GM12878 (cell line): ENCODE measurements around the gene TMSB15B. TPM values are rescaled to one million over a fixed set of nuclear protein-coding genes. Genes with fewer than 3 reads are reported as not detected.

Source experiments
- polyA plus RNA-seq, 11 experiments: library from polyadenylated mRNA; depleted of rRNA in 4 of 11; unstranded in 6 of 11; stranded (reverse) in 5 of 11; fragments of >200 nt; fragmentation: Nextera tagmentation in 4 of 11; fragmentation: Illumina TruSeq in 1 of 11; extraction: Ambion mirVana in 4 of 11; extraction: Trizol in 1 of 11; gene quantifications; 1 replicate in 1 of 11; 2 replicates in 10 of 11; pipeline versions ENCODE4 v1.2.1 to v1.2.3, GENCODE V29; 2011 to 2016; ENCODE audit warnings: inconsistent platforms in 2 of 11, missing spikeins in 2 of 11, low read depth in 1 of 11
- total RNA-seq, 4 experiments: library from RNA; depleted of rRNA in 3 of 4; stranded (reverse); fragments of >200 nt in 3 of 4; fragmentation: Illumina TruSeq in 1 of 4; extraction: Trizol in 1 of 4; gene quantifications; 2 replicates each; pipeline versions ENCODE4 v1.2.1 to v1.2.3, GENCODE V29; 2013 to 2021

TMSB15B gene
- total and polyA plus RNA-seq, 10 of the 15 experiments (the other 5 are each of a cell fraction or from before 2014, with no cell fraction given): 8.8 to 45.2 (median 18.1) TPM

Other genes starting within 250 kb of the TMSB15B start
Only the 7 nearest of the 8 such genes appear.
- not detected in 2 replicates for gene PLP1, start 185.8 kb upstream of the TMSB15B start, total RNA-seq (2014; rRNA removed)
- gene PLP1, start 185.8 kb upstream of the TMSB15B start, total RNA-seq (2014; rRNA removed; fragmentation: Illumina TruSeq; extraction: Trizol): not detected in 2 replicates
- gene PLP1, start 185.8 kb upstream of the TMSB15B start, total RNA-seq (2021): not detected in 2 replicates
- not detected in 2 replicates for gene PLP1, start 185.8 kb upstream of the TMSB15B start, polyA plus RNA-seq (2011; rRNA removed)
- not detected in 2 replicates for gene PLP1, start 185.8 kb upstream of the TMSB15B start, polyA plus RNA-seq (2014; fragmentation: Illumina TruSeq; extraction: Trizol)
- not detected for gene PLP1, start 185.8 kb upstream of the TMSB15B start, polyA plus RNA-seq (2014; fragmentation: Nextera tagmentation; extraction: Ambion mirVana)
- not detected in 2 replicates for gene PLP1, start 185.8 kb upstream of the TMSB15B start, polyA plus RNA-seq (2014; rRNA removed)
- not detected for gene PLP1, start 185.8 kb upstream of the TMSB15B start, polyA plus RNA-seq (2016; fragmentation: Nextera tagmentation; extraction: Ambion mirVana)
- gene RAB9B, start 130.4 kb upstream of the TMSB15B start, total RNA-seq (2014; rRNA removed): 0.28 and 0.49 TPM in 2 replicates
- 0.22 and 0.23 TPM in 2 replicates for gene RAB9B, start 130.4 kb upstream of the TMSB15B start, total RNA-seq (2014; rRNA removed; fragmentation: Illumina TruSeq; extraction: Trizol)
- 0.08 and 0.21 TPM in 2 replicates for gene RAB9B, start 130.4 kb upstream of the TMSB15B start, total RNA-seq (2021)
- 0.30 and 0.65 TPM in 2 replicates for gene RAB9B, start 130.4 kb upstream of the TMSB15B start, polyA plus RNA-seq (2011; rRNA removed)
- 0.21 and 0.32 TPM in 2 replicates for gene RAB9B, start 130.4 kb upstream of the TMSB15B start, polyA plus RNA-seq (2014; fragmentation: Illumina TruSeq; extraction: Trizol)
- gene RAB9B, start 130.4 kb upstream of the TMSB15B start, polyA plus RNA-seq (2014; fragmentation: Nextera tagmentation; extraction: Ambion mirVana): under 1 TPM; 0.05 to 0.08 TPM
- 0.14 and 0.15 TPM in 2 replicates for gene RAB9B, start 130.4 kb upstream of the TMSB15B start, polyA plus RNA-seq (2014; rRNA removed)
- under 1 TPM; 0.18 to 0.20 TPM for gene RAB9B, start 130.4 kb upstream of the TMSB15B start, polyA plus RNA-seq (2016; fragmentation: Nextera tagmentation; extraction: Ambion mirVana)
- gene H2BW1, start 51.1 kb downstream of the TMSB15B start, total RNA-seq (2014; rRNA removed): not detected in 2 replicates
- gene H2BW1, start 51.1 kb downstream of the TMSB15B start, total RNA-seq (2014; rRNA removed; fragmentation: Illumina TruSeq; extraction: Trizol): not detected in 2 replicates
- not detected in 2 replicates for gene H2BW1, start 51.1 kb downstream of the TMSB15B start, total RNA-seq (2021)
- not detected in 2 replicates for gene H2BW1, start 51.1 kb downstream of the TMSB15B start, polyA plus RNA-seq (2011; rRNA removed)
- gene H2BW1, start 51.1 kb downstream of the TMSB15B start, polyA plus RNA-seq (2014; fragmentation: Illumina TruSeq; extraction: Trizol): not detected in 2 replicates
- not detected for gene H2BW1, start 51.1 kb downstream of the TMSB15B start, polyA plus RNA-seq (2014; fragmentation: Nextera tagmentation; extraction: Ambion mirVana)
- gene H2BW1, start 51.1 kb downstream of the TMSB15B start, polyA plus RNA-seq (2014; rRNA removed): not detected in 2 replicates
- gene H2BW1, start 51.1 kb downstream of the TMSB15B start, polyA plus RNA-seq (2016; fragmentation: Nextera tagmentation; extraction: Ambion mirVana): not detected
- not detected in 2 replicates for gene H2BW2, start 77.3 kb downstream of the TMSB15B start, total RNA-seq (2014; rRNA removed)
- not detected in 2 replicates for gene H2BW2, start 77.3 kb downstream of the TMSB15B start, total RNA-seq (2014; rRNA removed; fragmentation: Illumina TruSeq; extraction: Trizol)
- not detected in 2 replicates for gene H2BW2, start 77.3 kb downstream of the TMSB15B start, total RNA-seq (2021)
- not detected in 2 replicates for gene H2BW2, start 77.3 kb downstream of the TMSB15B start, polyA plus RNA-seq (2011; rRNA removed)
- gene H2BW2, start 77.3 kb downstream of the TMSB15B start, polyA plus RNA-seq (2014; fragmentation: Illumina TruSeq; extraction: Trizol): not detected in 2 replicates
- not detected for gene H2BW2, start 77.3 kb downstream of the TMSB15B start, polyA plus RNA-seq (2014; fragmentation: Nextera tagmentation; extraction: Ambion mirVana)
- gene H2BW2, start 77.3 kb downstream of the TMSB15B start, polyA plus RNA-seq (2014; rRNA removed): not detected in 2 replicates
- not detected for gene H2BW2, start 77.3 kb downstream of the TMSB15B start, polyA plus RNA-seq (2016; fragmentation: Nextera tagmentation; extraction: Ambion mirVana)
- gene TMSB15C, start 113.6 kb downstream of the TMSB15B start, total RNA-seq (2014; rRNA removed): 5.5 and 10.6 TPM in 2 replicates
- gene TMSB15C, start 113.6 kb downstream of the TMSB15B start, total RNA-seq (2014; rRNA removed; fragmentation: Illumina TruSeq; extraction: Trizol): 8.4 and 8.7 TPM in 2 replicates
- gene TMSB15C, start 113.6 kb downstream of the TMSB15B start, total RNA-seq (2021): 3.9 and 5.6 TPM in 2 replicates
- 10.1 and 14.0 TPM in 2 replicates for gene TMSB15C, start 113.6 kb downstream of the TMSB15B start, polyA plus RNA-seq (2011; rRNA removed)
- gene TMSB15C, start 113.6 kb downstream of the TMSB15B start, polyA plus RNA-seq (2014; fragmentation: Illumina TruSeq; extraction: Trizol): 7.1 and 13.4 TPM in 2 replicates
- gene TMSB15C, start 113.6 kb downstream of the TMSB15B start, polyA plus RNA-seq (2014; fragmentation: Nextera tagmentation; extraction: Ambion mirVana): 1 to 10 TPM; 1.1 to 2.5 TPM
- gene TMSB15C, start 113.6 kb downstream of the TMSB15B start, polyA plus RNA-seq (2014; rRNA removed): 4.8 and 5.1 TPM in 2 replicates
- gene TMSB15C, start 113.6 kb downstream of the TMSB15B start, polyA plus RNA-seq (2016; fragmentation: Nextera tagmentation; extraction: Ambion mirVana): 1 to 10 TPM in 1 of 2 experiments, under 1 TPM in 1; 0.69 to 1.2 TPM
- gene ZCCHC18, start 149.9 kb downstream of the TMSB15B start, total RNA-seq (2014; rRNA removed): 2.0 and 3.5 TPM in 2 replicates
- gene ZCCHC18, start 149.9 kb downstream of the TMSB15B start, total RNA-seq (2014; rRNA removed; fragmentation: Illumina TruSeq; extraction: Trizol): 1.7 and 3.8 TPM in 2 replicates
- gene ZCCHC18, start 149.9 kb downstream of the TMSB15B start, total RNA-seq (2021): 1.7 and 2.6 TPM in 2 replicates
- gene ZCCHC18, start 149.9 kb downstream of the TMSB15B start, polyA plus RNA-seq (2011; rRNA removed): 2.6 and 3.0 TPM in 2 replicates
- gene ZCCHC18, start 149.9 kb downstream of the TMSB15B start, polyA plus RNA-seq (2014; fragmentation: Illumina TruSeq; extraction: Trizol): 3.0 and 4.2 TPM in 2 replicates
- gene ZCCHC18, start 149.9 kb downstream of the TMSB15B start, polyA plus RNA-seq (2014; fragmentation: Nextera tagmentation; extraction: Ambion mirVana): 1 to 10 TPM; 1.0 to 1.7 TPM
- 3.1 and 3.6 TPM in 2 replicates for gene ZCCHC18, start 149.9 kb downstream of the TMSB15B start, polyA plus RNA-seq (2014; rRNA removed)
- 1 to 10 TPM; 2.1 to 2.6 TPM for gene ZCCHC18, start 149.9 kb downstream of the TMSB15B start, polyA plus RNA-seq (2016; fragmentation: Nextera tagmentation; extraction: Ambion mirVana)
- gene SLC25A53, start 194.4 kb downstream of the TMSB15B start, total RNA-seq (2014; rRNA removed): 7.5 and 8.9 TPM in 2 replicates
- 6.7 and 7.9 TPM in 2 replicates for gene SLC25A53, start 194.4 kb downstream of the TMSB15B start, total RNA-seq (2014; rRNA removed; fragmentation: Illumina TruSeq; extraction: Trizol)
- gene SLC25A53, start 194.4 kb downstream of the TMSB15B start, total RNA-seq (2021): 5.5 and 5.6 TPM in 2 replicates
- 11.4 and 13.9 TPM in 2 replicates for gene SLC25A53, start 194.4 kb downstream of the TMSB15B start, polyA plus RNA-seq (2011; rRNA removed)
- gene SLC25A53, start 194.4 kb downstream of the TMSB15B start, polyA plus RNA-seq (2014; fragmentation: Illumina TruSeq; extraction: Trizol): 9.4 and 10.1 TPM in 2 replicates
- gene SLC25A53, start 194.4 kb downstream of the TMSB15B start, polyA plus RNA-seq (2014; fragmentation: Nextera tagmentation; extraction: Ambion mirVana): 1 to 10 TPM; 4.1 to 5.0 TPM
- gene SLC25A53, start 194.4 kb downstream of the TMSB15B start, polyA plus RNA-seq (2014; rRNA removed): 8.3 and 10.2 TPM in 2 replicates
- gene SLC25A53, start 194.4 kb downstream of the TMSB15B start, polyA plus RNA-seq (2016; fragmentation: Nextera tagmentation; extraction: Ambion mirVana): 1 to 10 TPM; 6.6 to 7.3 TPM